Lung (tissue), 12 donors: ENCODE measurements around the gene IGFN1. TPM values are rescaled to one million over a fixed set of nuclear protein-coding genes. Genes with fewer than 3 reads are reported as not detected.

Experiments used
- ATAC-seq: fragments of 200-7000 bp; cut with Tn5 transposase; one replicate; pipeline ENCODE4 v1.9.1; 2020; ENCODE audit warnings: moderate number of reproducible peaks; ENCODE audit not compliant: insufficient read depth, low FRiP score
- DNase-seq, 3 donors: peaks; one replicate each; pipeline ENCODE4 v3.0.0-alpha.2; 2013 to 2017
- H3K27ac ChIP-seq, 2 donors: one replicate each; pipeline ENCODE4 v1.5.1; 2013; ENCODE audit warnings: mild to moderate bottlenecking in 2 of 2, moderate library complexity in 2 of 2, control low read depth in 1 of 2, inconsistent platforms in 1 of 2, low read depth in 1 of 2, low read length in 1 of 2
- H3K27me3 ChIP-seq, 3 donors: one replicate each; pipeline ENCODE4 v1.5.1; 2013; ENCODE audit warnings: low read length in 2 of 3; ENCODE audit not compliant: control insufficient read depth in 3 of 3, insufficient read depth in 3 of 3
- H3K36me3 ChIP-seq, 4 donors: one replicate each; pipeline ENCODE4 v1.5.1; 2013; ENCODE audit warnings: low read length in 4 of 4, mild to moderate bottlenecking in 1 of 4, moderate library complexity in 1 of 4; ENCODE audit not compliant: control insufficient read depth in 4 of 4, insufficient read depth in 4 of 4
- H3K4me1 ChIP-seq, 5 donors: one replicate each; pipeline ENCODE4 v1.5.1; 2013; ENCODE audit warnings: low read length in 5 of 5, mild to moderate bottlenecking in 2 of 5, moderate library complexity in 1 of 5; ENCODE audit not compliant: control insufficient read depth in 5 of 5, insufficient read depth in 5 of 5
- H3K4me3 ChIP-seq: one replicate; pipeline ENCODE4 v1.5.1; 2013; ENCODE audit warnings: mild to moderate bottlenecking, control low read depth, moderate library complexity
- H3K9ac ChIP-seq, 2 donors: one replicate each; pipeline ENCODE4 v1.5.1; 2013; ENCODE audit warnings: low read length in 2 of 2, control low read depth in 1 of 2; ENCODE audit not compliant: insufficient read depth in 1 of 2
- H3K9me3 ChIP-seq, 4 donors: one replicate each; pipeline ENCODE4 v1.5.1; 2013; ENCODE audit warnings: low read length in 3 of 4, mild to moderate bottlenecking in 1 of 4, moderate library complexity in 1 of 4; ENCODE audit not compliant: control insufficient read depth in 4 of 4, insufficient read depth in 3 of 4
- CTCF ChIP-seq: IDR thresholded peaks from 2 replicates; pipeline ENCODE4 v1.5.1; 2012; ENCODE audit warnings: mild to moderate bottlenecking; ENCODE audit errors: control extremely low read depth, extremely low read depth
- WGBS, 2 donors: extraction: QIAGEN DNeasy Blood & Tissue Kit; methylation state at CpG; one replicate each; pipeline ENCODE4 v1.1.7; 2013; 5-methylcytosine and 5-hydroxymethylcytosine counted together
- polyA plus RNA-seq, 2 donors: library from polyadenylated mRNA; stranded (reverse); fragments of 200-250 nt; gene quantifications; one replicate each; pipeline ENCODE4 v1.2.1, GENCODE V29; 2013
- total RNA-seq, 2 donors: library from RNA; depleted of rRNA in 1 of 2; stranded (reverse); fragments of >200 nt in 1 of 2; gene quantifications; one replicate each; pipeline ENCODE4 v1.2.1, GENCODE V29; 2014 to 2021
- donor health status: control.
- donor health status: control.
- donor health status: Bipolar disorder and iron deficiency.
- donor health status: healthy.
- donor health status: DM: yes; HTN: yes; CAD: no.

The IGFN1 gene
- total and polyA plus RNA-seq, 4 donors: 0.25 to 3.6 (median 1.5) TPM

DNA sequence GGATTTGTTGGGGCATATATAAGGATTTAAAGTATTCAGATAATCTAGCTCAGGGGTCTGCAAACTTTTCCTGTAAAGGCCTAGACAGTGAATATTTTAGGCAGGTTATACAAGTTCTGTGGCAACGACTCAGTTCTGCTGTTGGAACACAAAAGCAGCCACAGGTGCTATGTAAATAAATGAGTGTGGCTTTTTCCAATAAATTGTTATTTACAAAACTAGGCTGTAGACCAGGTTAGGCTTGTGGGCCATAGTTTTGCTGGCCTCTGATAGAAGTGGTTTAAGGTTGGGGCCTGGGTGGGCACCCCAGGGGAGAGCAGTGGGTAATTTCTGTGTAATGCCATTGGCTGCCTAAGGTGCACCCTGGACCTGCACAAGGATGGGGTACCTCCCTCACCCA lies 16.9 kb upstream of the IGFN1 start:
- Histone ChIP-seq H3K4me1 (peaks cover 0 to 8% (median 0%) of the 10 kb centered on the region in 5 donors), H3K9me3 (peaks cover 0 to 2% (median 0%) of the 10 kb centered on the region in 4 donors), H3K27ac (no peak overlapping the region), H3K4me3 (no peak overlapping the region), H3K36me3 (no peaks in the 10 kb centered on the region), H3K9ac (no peak overlapping the region), H3K27me3 (no peaks in the 10 kb centered on the region)
- WGBS, 2 donors: 77% methylated on average over 1 of the region's 1 CpG
- no peak for TF ChIP-seq CTCF
- DNase-seq (peak in 1 of 3 donors; percentile 28), ATAC-seq (no peak)

DNA sequence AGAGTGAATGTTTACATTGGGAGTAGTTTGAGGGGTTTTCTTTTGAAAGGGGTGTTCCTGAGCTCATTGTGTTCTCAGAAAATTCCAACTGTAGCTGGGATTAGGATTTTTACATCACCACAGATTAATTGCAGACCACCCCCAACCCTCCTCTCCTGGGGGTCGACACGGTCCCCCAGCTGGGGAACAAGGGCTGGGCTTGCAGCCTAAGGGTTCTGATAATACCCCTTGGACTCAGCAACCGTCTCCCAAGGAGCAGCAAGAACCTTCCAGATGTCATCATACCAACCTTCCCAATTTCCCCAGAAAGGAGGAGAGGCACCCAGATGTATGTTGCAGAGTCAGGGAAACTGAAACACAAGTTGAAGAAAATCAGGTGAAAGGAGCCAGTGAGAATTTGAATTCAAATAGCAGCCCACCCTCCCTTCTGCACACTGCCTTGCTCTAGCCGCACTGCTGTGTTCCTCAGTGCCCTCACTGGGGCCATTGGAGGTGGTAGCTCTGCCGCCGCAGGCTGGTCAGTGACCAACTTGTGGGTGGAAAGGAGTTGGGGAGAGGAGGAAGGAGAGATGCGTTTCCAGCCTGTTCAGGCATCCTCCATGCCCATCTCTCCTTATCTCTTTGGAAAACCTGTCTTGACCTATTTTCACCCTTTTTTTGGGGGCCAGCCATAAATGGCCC lies 14.7 kb upstream of the IGFN1 start:
- Histone ChIP-seq H3K4me1 (peaks cover 0 to 4% (median 0%) of the 10 kb centered on the region in 5 donors), H3K9me3 (peaks cover 0 to 5% (median 0%) of the 10 kb centered on the region in 4 donors), H3K27ac (no peak overlapping the region), H3K36me3 (no peaks in the 10 kb centered on the region), H3K9ac (no peak overlapping the region), H3K27me3 (no peaks in the 10 kb centered on the region), H3K4me3 (no peak overlapping the region)
- ATAC-seq (no peak), DNase-seq (no peak)
- TF ChIP-seq CTCF: no peak
- 82 to 89% methylated on average over 7 of the region's 7 CpGs for WGBS, 2 donors

DNA sequence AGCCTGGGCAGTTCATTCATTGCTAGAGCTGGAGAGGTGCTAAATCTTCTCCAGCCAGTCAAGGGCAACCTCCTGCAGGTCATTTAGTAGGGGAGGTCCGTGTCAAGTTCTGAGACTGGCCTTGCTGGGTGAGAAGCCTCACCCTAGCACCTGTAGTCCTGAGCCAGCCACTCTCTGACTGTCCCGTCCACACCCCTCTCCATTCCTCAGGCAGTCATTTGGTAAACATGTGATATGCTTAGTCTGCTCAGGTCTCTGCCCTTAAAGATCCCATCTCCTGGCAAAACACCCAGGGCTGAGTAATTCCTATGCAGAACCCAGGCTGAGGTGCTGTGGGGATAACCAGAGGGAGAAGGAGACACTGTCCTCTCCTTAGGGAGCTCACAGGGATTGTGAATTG lies 13.7 kb upstream of the IGFN1 start:
- WGBS, 2 donors: 71 to 88% methylated on average over 2 of the region's 2 CpGs
- Histone ChIP-seq H3K36me3 (no peaks in the 10 kb centered on the region), H3K27me3 (no peaks in the 10 kb centered on the region), H3K9ac (no peak overlapping the region), H3K4me3 (no peak overlapping the region), H3K4me1 (no peaks in the 10 kb centered on the region), H3K27ac (no peak overlapping the region), H3K9me3 (peaks cover 0 to 5% (median 0%) of the 10 kb centered on the region in 4 donors)
- TF ChIP-seq CTCF: no peak
- no peak for DNase-seq
- ATAC-seq: no peak

DNA sequence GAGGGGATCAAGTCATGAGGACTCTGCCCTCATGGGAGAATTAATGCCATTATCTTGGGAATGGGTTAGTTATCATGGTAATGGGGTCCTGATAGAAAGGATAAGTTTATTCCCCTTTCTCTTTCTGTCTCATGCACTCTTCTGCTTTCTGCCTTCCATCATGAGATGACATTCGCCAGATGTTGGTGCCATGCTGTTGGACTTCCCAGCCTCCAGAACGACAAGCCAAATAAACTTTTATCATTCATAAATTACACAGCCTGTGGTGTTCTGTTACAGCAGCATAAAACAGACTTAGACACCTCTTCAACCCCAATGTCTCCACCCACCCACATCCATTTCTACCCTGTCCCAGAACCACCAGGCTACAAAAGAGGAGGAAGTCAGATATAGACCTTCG lies 11.9 kb upstream of the IGFN1 start:
- H3K36me3 ChIP-seq: no peaks in the 10 kb centered on the region
- H3K9me3 ChIP-seq: peaks cover 0 to 5% (median 0%) of the 10 kb centered on the region in 4 donors
- H3K27ac ChIP-seq: no peak overlapping the region
- peaks cover 0 to 8% (median 0%) of the 10 kb centered on the region in 5 donors for H3K4me1 ChIP-seq
- no peak for TF ChIP-seq CTCF
- no peak overlapping the region for H3K4me3 ChIP-seq
- no peak for DNase-seq
- 58 to 70% methylated on average over 3 of the region's 3 CpGs for WGBS, 2 donors
- H3K9ac ChIP-seq: no peak overlapping the region
- ATAC-seq: no peak
- no peaks in the 10 kb centered on the region for H3K27me3 ChIP-seq
